ENCODE measurements around the gene RIT2. TPM values are rescaled to one million over a fixed set of nuclear protein-coding genes. Genes with fewer than 3 reads are reported as not detected.

The RIT2 gene
- total RNA-seq, 2 experiments from 2014 or later, result not detected

- DNase-seq (no peak), ATAC-seq (no peak)
- Mint-ChIP-seq H3K27ac (no peak overlapping the region), H3K4me3 (no peak overlapping the region), H3K36me3 (ENCODE audit: low read depth) (no peaks in the 10 kb centered on the region), H3K4me1 (ENCODE audit: low read depth) (no peaks in the 10 kb centered on the region), H3K27me3 (no peaks in the 10 kb centered on the region), H3K9me3 (peaks cover under 1% of the 10 kb centered on the region)
- CTCF ChIA-PET, result no interaction called here
- intact Hi-C loops (cut with micrococcal nuclease), result no loop called here
- POLR2A ChIA-PET, result no interaction called here
- TF ChIP-seq, protein P1, sequence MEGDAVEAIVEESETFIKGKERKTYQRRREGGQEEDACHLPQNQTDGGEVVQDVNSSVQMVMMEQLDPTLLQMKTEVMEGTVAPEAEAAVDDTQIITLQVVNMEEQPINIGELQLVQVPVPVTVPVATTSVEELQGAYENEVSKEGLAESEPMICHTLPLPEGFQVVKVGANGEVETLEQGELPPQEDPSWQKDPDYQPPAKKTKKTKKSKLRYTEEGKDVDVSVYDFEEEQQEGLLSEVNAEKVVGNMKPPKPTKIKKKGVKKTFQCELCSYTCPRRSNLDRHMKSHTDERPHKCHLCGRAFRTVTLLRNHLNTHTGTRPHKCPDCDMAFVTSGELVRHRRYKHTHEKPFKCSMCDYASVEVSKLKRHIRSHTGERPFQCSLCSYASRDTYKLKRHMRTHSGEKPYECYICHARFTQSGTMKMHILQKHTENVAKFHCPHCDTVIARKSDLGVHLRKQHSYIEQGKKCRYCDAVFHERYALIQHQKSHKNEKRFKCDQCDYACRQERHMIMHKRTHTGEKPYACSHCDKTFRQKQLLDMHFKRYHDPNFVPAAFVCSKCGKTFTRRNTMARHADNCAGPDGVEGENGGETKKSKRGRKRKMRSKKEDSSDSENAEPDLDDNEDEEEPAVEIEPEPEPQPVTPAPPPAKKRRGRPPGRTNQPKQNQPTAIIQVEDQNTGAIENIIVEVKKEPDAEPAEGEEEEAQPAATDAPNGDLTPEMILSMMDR (IDR thresholded peaks at IDR 0.05), result no peak
Measured at GRCh38 chr18:43134876-43135275, 19.4 kb upstream of the RIT2 start.

DNA sequence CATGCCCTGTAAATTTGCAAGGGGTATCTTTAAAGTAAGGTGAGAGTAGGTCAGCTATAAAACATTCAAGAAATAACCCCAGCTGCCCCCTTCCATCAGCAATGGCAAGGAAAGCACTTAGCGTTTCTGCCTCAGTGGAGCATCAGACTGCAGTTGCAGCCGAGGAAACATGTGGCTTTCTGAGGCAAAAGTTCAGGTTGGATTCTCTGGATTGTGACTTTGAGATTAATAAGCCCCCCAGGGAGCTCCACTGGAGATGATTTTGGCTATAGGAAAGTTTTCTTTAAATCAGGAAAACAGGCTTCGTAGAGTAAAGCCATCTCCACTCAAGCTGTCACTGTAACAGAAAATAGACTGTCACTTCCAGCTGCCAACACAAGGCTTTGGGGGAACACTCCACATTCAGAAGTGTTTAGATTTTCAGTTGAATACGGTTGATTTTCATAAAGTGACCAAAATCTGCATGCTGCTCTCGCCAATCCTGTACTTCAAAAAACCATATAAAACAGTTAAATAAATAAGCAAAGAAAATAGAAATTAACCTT is 15.3 kb upstream of the RIT2 start:
- ATAC-seq (no peak), DNase-seq (no peak)
- H3K4me1 Mint-ChIP-seq (ENCODE audit: low read depth), result no peaks in the 10 kb centered on the region
- TF ChIP-seq, protein P1 (IDR thresholded peaks at IDR 0.05), result no peak
- no peak overlapping the region for H3K27ac Mint-ChIP-seq
- H3K36me3 Mint-ChIP-seq (ENCODE audit: low read depth), result no peaks in the 10 kb centered on the region
- H3K4me3 Mint-ChIP-seq, result no peak overlapping the region
- intact Hi-C loops (cut with micrococcal nuclease), result no loop called here
- no peaks in the 10 kb centered on the region for H3K27me3 Mint-ChIP-seq
- peaks cover 2% of the 10 kb centered on the region for H3K9me3 Mint-ChIP-seq
- ChIA-PET CTCF (no interaction called here), POLR2A (no interaction called here)

GRCh38 chr18:43129946-43130524 is 14.6 kb upstream of the RIT2 start:
- Mint-ChIP-seq H3K4me3 (no peak overlapping the region), H3K4me1 (ENCODE audit: low read depth) (no peaks in the 10 kb centered on the region), H3K27me3 (no peaks in the 10 kb centered on the region), H3K9me3 (peaks cover 2% of the 10 kb centered on the region), H3K27ac (no peak overlapping the region), H3K36me3 (ENCODE audit: low read depth) (no peaks in the 10 kb centered on the region)
- ChIA-PET CTCF (no interaction called here), POLR2A (no interaction called here)
- intact Hi-C loops (cut with micrococcal nuclease), result no loop called here
- ATAC-seq (no peak), DNase-seq (no peak)
- TF ChIP-seq, protein P1 (IDR thresholded peaks at IDR 0.05), result no peak

DNA sequence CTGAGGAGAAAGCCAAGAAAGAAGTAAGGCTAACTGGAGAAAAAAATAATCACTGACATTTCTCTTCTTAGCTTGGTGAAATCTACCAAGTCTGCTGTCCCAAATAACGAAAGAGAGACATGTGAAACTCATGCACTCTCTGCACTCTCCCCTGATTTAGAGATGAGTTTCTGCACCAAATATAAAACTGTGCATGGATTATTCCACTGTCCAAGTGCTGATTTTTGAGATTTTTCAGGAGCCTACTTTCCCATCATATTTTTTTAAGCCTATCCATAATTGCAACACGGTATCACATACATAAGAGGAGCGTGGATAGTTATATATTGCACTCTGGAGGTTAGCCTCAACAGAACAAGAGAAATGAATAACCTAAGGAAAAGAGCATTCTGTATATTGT is 10.0 kb upstream of the RIT2 start:
- TF ChIP-seq, protein P1 (IDR thresholded peaks at IDR 0.05), result no peak
- intact Hi-C loops (cut with micrococcal nuclease), result no loop called here
- no peak overlapping the region for H3K27ac Mint-ChIP-seq
- peaks cover 2% of the 10 kb centered on the region for H3K9me3 Mint-ChIP-seq
- no peaks in the 10 kb centered on the region for H3K36me3 Mint-ChIP-seq (ENCODE audit: low read depth)
- no peak overlapping the region for H3K4me3 Mint-ChIP-seq
- no peaks in the 10 kb centered on the region for H3K27me3 Mint-ChIP-seq
- ATAC-seq, result no peak
- no peak for DNase-seq
- ChIA-PET CTCF (no interaction called here), POLR2A (no interaction called here)
- H3K4me1 Mint-ChIP-seq (ENCODE audit: low read depth), result no peaks in the 10 kb centered on the region

DNA sequence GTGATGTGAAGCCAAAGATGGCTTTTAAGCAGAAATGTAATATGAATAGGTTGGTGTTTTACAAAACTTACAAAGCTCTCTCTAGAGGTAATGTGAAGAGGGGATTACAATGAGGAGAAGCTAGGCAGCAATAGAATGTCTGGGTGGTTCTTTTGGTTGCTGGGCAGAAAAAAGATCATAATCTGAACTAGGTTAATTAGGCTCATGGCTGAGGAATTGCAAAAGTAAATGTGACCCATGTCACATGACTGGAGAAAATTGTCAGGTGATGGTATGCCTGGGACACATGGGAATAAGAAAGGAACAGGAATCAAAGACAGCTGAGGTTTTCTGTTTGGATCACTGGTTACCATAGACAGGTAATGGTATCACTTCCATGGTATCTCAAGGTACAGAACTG is 7.5 kb upstream of the RIT2 start:
- intact Hi-C loops (cut with micrococcal nuclease), result no loop called here
- ChIA-PET POLR2A (no interaction called here), CTCF (no interaction called here)
- no peaks in the 10 kb centered on the region for H3K36me3 Mint-ChIP-seq (ENCODE audit: low read depth)
- H3K27me3 Mint-ChIP-seq, result no peaks in the 10 kb centered on the region
- DNase-seq (no peak), ATAC-seq (no peak)
- H3K9me3 Mint-ChIP-seq, result no peaks in the 10 kb centered on the region
- H3K4me1 Mint-ChIP-seq (ENCODE audit: low read depth), result no peaks in the 10 kb centered on the region
- H3K27ac Mint-ChIP-seq, result no peak overlapping the region
- TF ChIP-seq, protein P1 (IDR thresholded peaks at IDR 0.05), result no peak
- no peak overlapping the region for H3K4me3 Mint-ChIP-seq
